Peyer's patch (tissue), 4 donors: ENCODE data around the gene CFAP61.

Experiments used
- POLR2A ChIP-seq, 2 donors: fragments of 450-650 bp; IDR thresholded peaks; one replicate each; pipeline ENCODE4 v1.5.1; 2017; ENCODE audit warnings: antibody characterized with exemption in 2 of 2, mild to moderate bottlenecking in 2 of 2, moderate library complexity in 2 of 2
- TF ChIP-seq, protein P1 (sequence below), 6 experiments: fragments of 450-650 bp in 4 of 6; fragments of 200-600 bp in 2 of 6; sonication (generic) in 1 of 6; IDR thresholded peaks; one replicate each; pipeline ENCODE4 v1.5.1; 2017 to 2019; ENCODE audit warnings: antibody characterized with exemption in 6 of 6, mild to moderate bottlenecking in 3 of 6, moderate library complexity in 1 of 6

GRCh38 chr20:20230741-20231140 lies 178.4 kb downstream of the CFAP61 start:
- TF ChIP-seq, protein P1, sequence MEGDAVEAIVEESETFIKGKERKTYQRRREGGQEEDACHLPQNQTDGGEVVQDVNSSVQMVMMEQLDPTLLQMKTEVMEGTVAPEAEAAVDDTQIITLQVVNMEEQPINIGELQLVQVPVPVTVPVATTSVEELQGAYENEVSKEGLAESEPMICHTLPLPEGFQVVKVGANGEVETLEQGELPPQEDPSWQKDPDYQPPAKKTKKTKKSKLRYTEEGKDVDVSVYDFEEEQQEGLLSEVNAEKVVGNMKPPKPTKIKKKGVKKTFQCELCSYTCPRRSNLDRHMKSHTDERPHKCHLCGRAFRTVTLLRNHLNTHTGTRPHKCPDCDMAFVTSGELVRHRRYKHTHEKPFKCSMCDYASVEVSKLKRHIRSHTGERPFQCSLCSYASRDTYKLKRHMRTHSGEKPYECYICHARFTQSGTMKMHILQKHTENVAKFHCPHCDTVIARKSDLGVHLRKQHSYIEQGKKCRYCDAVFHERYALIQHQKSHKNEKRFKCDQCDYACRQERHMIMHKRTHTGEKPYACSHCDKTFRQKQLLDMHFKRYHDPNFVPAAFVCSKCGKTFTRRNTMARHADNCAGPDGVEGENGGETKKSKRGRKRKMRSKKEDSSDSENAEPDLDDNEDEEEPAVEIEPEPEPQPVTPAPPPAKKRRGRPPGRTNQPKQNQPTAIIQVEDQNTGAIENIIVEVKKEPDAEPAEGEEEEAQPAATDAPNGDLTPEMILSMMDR (IDR thresholded peaks at IDR 0.05) = no peak
- TF ChIP-seq POLR2A (IDR thresholded peaks at IDR 0.05) = no peak
